Endothelial cell of umbilical vein (primary cell): ENCODE measurements around the gene MESP2. TPM values are rescaled to one million over a fixed set of nuclear protein-coding genes. Genes with fewer than 3 reads are reported as not detected.

Experiments
- BruUV-seq: library from RNA; stranded (reverse); fragments of 400-500 nt; replicated peaks from 2 replicates; lab custom pipeline; 2021; lab: Mats Ljungman, UMichigan
- CTCF ChIA-PET: fragments of 300-600, 350-600 bp; sonication (Branson Sonifier 250); formaldehyde crosslinking; loops from one replicate; lab custom pipeline; 2021; ENCODE audit warnings: antibody characterized with exemption, inconsistent platforms; lab: Charles Lee
- POLR2A ChIA-PET: fragments of 300-600, 350-600 bp; sonication (Branson Sonifier 250); formaldehyde crosslinking; loops from one replicate; lab custom pipeline; 2021; ENCODE audit warnings: antibody characterized with exemption, inconsistent platforms; lab: Charles Lee
- DNase-seq: peaks from one replicate; pipeline ENCODE4 v3.0.0-alpha.2; 2011; ENCODE audit warnings: low read depth, low spot score
- FAIRE-seq: peaks from 2 replicates; lab custom pipeline; 2011; peaks lifted over from hg19 to GRCh38; lab: Jason Lieb, UNC
- H2AFZ ChIP-seq: 2 replicates; pipeline ENCODE4 v1.6.0; 2012; ENCODE audit warnings: low read depth, low read length, control low read depth, inconsistent platforms
- H3K27ac ChIP-seq: 2 replicates; pipeline ENCODE4 v1.5.1; 2011; ENCODE audit warnings: low read depth, mild to moderate bottlenecking, control low read depth, low read length, moderate library complexity; ENCODE audit not compliant: insufficient read depth
- H3K27me3 ChIP-seq, 2 experiments: 2 replicates each; pipeline versions ENCODE4 v1.6.0 to v1.6.1; 2011; ENCODE audit warnings: low read length in 2 of 2, mixed read lengths in 1 of 2; ENCODE audit not compliant: control insufficient read depth in 2 of 2, insufficient read depth in 2 of 2
- H3K36me3 ChIP-seq, 2 experiments: 2 replicates in 1 of 2; 3 replicates in 1 of 2; pipeline ENCODE4 v1.5.1; 2011; ENCODE audit warnings: low read length in 2 of 2, mild to moderate bottlenecking in 1 of 2, moderate library complexity in 1 of 2; ENCODE audit not compliant: control insufficient read depth in 2 of 2, insufficient read depth in 2 of 2; ENCODE audit errors: extremely low read depth in 1 of 2
- H3K4me1 ChIP-seq: 3 replicates; pipeline ENCODE4 v1.5.1; 2011; ENCODE audit warnings: mild to moderate bottlenecking, low read length; ENCODE audit not compliant: control insufficient read depth, insufficient read depth; ENCODE audit errors: extremely low read depth
- H3K4me2 ChIP-seq: 2 replicates; pipeline ENCODE4 v1.6.1; 2011; ENCODE audit warnings: low read length, control low read depth, mixed read lengths; ENCODE audit not compliant: insufficient read depth
- H3K4me3 ChIP-seq, 3 experiments: fragments of 200-600 bp in 1 of 3; sonication (generic), shearing (Covaris generic) in 1 of 3; replicated peaks in 1 of 3; 2 replicates each; pipeline ENCODE4 v1.5.1; 2011 to 2016; ENCODE audit warnings: control low read depth in 3 of 3, low read length in 3 of 3, mild to moderate bottlenecking in 2 of 3, inconsistent platforms in 1 of 3, low read depth in 1 of 3, moderate library complexity in 1 of 3; ENCODE audit not compliant: insufficient read depth in 1 of 3
- H3K79me2 ChIP-seq: 2 replicates; pipeline ENCODE4 v1.6.0; 2012; ENCODE audit warnings: low read length, inconsistent platforms; ENCODE audit not compliant: control insufficient read depth, insufficient read depth
- H3K9ac ChIP-seq: replicated peaks from 2 replicates; pipeline ENCODE3; 2011; ENCODE audit warnings: low read length, control low read depth; ENCODE audit not compliant: insufficient read depth; ENCODE audit errors: extremely low read depth
- H3K9me1 ChIP-seq: replicated peaks from 3 replicates; pipeline ENCODE4 v1.6.0; 2011; ENCODE audit warnings: mild to moderate bottlenecking, low read length; ENCODE audit not compliant: control insufficient read depth, insufficient read depth; ENCODE audit errors: extremely low read depth
- H3K9me3 ChIP-seq: replicated peaks from 2 replicates; pipeline ENCODE4 v1.5.1; 2012; ENCODE audit warnings: low read length, inconsistent platforms; ENCODE audit not compliant: control insufficient read depth, insufficient read depth
- H4K20me1 ChIP-seq: replicated peaks from 2 replicates; pipeline ENCODE3; 2011; ENCODE audit warnings: mild to moderate bottlenecking, low read length; ENCODE audit not compliant: control insufficient read depth, insufficient read depth; ENCODE audit errors: extremely low read depth
- EZH2 ChIP-seq: IDR thresholded peaks from 2 replicates; pipeline ENCODE4 v1.6.1; 2012; ENCODE audit warnings: borderline replicate concordance, low read depth, mild to moderate bottlenecking, moderate library complexity, low read length, inconsistent platforms; ENCODE audit not compliant: severe bottlenecking
- FOS ChIP-seq: IDR thresholded peaks from 2 replicates; pipeline ENCODE4 v1.6.1; 2011; ENCODE audit warnings: mild to moderate bottlenecking, low read length, moderate library complexity, borderline replicate concordance; ENCODE audit not compliant: insufficient read depth
- JUN ChIP-seq: IDR thresholded peaks from 2 replicates; pipeline ENCODE4 v1.6.1; 2011; ENCODE audit warnings: borderline replicate concordance, low read depth; ENCODE audit not compliant: insufficient read length, insufficient read depth
- MYC ChIP-seq: IDR thresholded peaks from one replicate; pipeline ENCODE4 v1.6.1; 2011; ENCODE audit warnings: mild to moderate bottlenecking, low read depth, low read length
- POLR2AphosphoS5 ChIP-seq: IDR thresholded peaks from 2 replicates; pipeline ENCODE4 v1.6.1; 2012; ENCODE audit warnings: low read depth, mild to moderate bottlenecking, control low read depth, low read length, moderate library complexity; ENCODE audit not compliant: insufficient read depth
- dilution Hi-C: fragments of 300-500 bp; cut with MboI; formaldehyde crosslinking; loops from one replicate; pipeline ENCODE4 v1.15.0; 2019; ENCODE audit warnings: low sequenced_read_pairs; ENCODE audit not compliant: extremely low pct_ligation_motif_present
- intact Hi-C: fragments of 100-400 bp; cut with micrococcal nuclease; formaldehyde crosslinking; loops from one replicate; pipeline ENCODE4 v1.10.0; 2022
- polyA plus RNA-seq, 4 experiments: library from polyadenylated mRNA; depleted of rRNA in 3 of 4; stranded (reverse) in 3 of 4; unstranded in 1 of 4; fragments of >200 nt; gene quantifications; 2 replicates each; pipeline versions ENCODE4 v1.2.1 to v1.2.3, GENCODE V29; 2011 to 2012; ENCODE audit warnings: missing spikeins in 1 of 4
- total RNA-seq: library from RNA; stranded (reverse); gene quantifications from 2 replicates; pipeline ENCODE4 v1.2.3, GENCODE V29; 2021
- TF ChIP-seq, protein P1 (sequence below), 2 donors: IDR thresholded peaks; 1 replicate in 1 of 2; 2 replicates in 1 of 2; pipeline ENCODE4 v1.5.1; 2011; ENCODE audit warnings: low read length in 2 of 2, mild to moderate bottlenecking in 2 of 2, moderate library complexity in 2 of 2, control low read depth in 1 of 2, inconsistent platforms in 1 of 2, low read depth in 1 of 2; ENCODE audit not compliant: insufficient read depth in 1 of 2; ENCODE audit errors: extremely low read depth in 1 of 2

The MESP2 gene
- total and polyA plus RNA-seq, 2 donors (not counting 3 experiments of a cell fraction or from before 2014, with no cell fraction given): 0.42 to 0.43 TPM

DNA sequence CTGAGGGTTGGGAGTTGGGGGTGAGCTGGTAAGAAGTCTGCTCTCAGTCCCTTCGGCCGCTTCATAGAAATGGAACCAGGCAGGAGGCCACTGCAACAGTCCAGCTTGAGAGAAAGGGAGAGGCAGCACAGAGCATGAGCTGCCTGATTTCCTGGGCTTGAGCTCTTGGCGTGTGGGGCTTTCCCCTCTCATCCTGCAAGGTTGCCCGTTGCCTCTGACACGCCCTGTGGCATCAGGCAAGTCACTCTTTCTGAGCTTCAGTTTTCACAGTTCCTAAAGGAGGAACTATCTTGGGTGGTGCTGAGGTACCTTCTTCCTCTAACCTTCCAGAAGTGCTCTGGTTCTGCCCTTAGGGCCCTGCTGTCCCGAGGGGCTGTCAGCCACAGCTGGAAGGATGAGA is 4.9 kb downstream of the MESP2 start:
- Histone ChIP-seq H3K27me3 (no peaks in the 10 kb centered on the region), H3K27ac (no peak overlapping the region), H2AFZ (no peak overlapping the region), H3K36me3 (peaks cover 3 to 5% of the 10 kb centered on the region in 2 experiments), H3K4me1 (peaks cover 6% of the 10 kb centered on the region), H3K9me3 (no peaks in the 10 kb centered on the region), H4K20me1 (no peaks in the 10 kb centered on the region), H3K4me2 (no peak overlapping the region), H3K4me3 (no peak overlapping the region), H3K9ac (no peak overlapping the region), H3K9me1 (no peaks in the 10 kb centered on the region), H3K79me2 (no peaks in the 10 kb centered on the region)
- no peak for DNase-seq
- intact Hi-C loops (no loop called here), dilution Hi-C loops (no loop called here)
- no peak for FAIRE-seq
- ChIA-PET CTCF (interaction anchor here (0.8 to 5.3 kb wide), 4 partner anchors 9 to 94 kb away, joined by 3 to 38 read pairs (median 6); no protein-coding TSS in a partner anchor), POLR2A (no interaction called here)
- no TSS peak for BruUV-seq
- TF ChIP-seq EZH2: no peak
- no peak for TF ChIP-seq MYC
- no peak for TF ChIP-seq POLR2AphosphoS5
- no peak for TF ChIP-seq JUN
- TF ChIP-seq, protein P1, sequence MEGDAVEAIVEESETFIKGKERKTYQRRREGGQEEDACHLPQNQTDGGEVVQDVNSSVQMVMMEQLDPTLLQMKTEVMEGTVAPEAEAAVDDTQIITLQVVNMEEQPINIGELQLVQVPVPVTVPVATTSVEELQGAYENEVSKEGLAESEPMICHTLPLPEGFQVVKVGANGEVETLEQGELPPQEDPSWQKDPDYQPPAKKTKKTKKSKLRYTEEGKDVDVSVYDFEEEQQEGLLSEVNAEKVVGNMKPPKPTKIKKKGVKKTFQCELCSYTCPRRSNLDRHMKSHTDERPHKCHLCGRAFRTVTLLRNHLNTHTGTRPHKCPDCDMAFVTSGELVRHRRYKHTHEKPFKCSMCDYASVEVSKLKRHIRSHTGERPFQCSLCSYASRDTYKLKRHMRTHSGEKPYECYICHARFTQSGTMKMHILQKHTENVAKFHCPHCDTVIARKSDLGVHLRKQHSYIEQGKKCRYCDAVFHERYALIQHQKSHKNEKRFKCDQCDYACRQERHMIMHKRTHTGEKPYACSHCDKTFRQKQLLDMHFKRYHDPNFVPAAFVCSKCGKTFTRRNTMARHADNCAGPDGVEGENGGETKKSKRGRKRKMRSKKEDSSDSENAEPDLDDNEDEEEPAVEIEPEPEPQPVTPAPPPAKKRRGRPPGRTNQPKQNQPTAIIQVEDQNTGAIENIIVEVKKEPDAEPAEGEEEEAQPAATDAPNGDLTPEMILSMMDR (IDR thresholded peaks at IDR 0.05; ENCODE audit: extremely low read depth in 1 of 2, insufficient read depth in 1 of 2, low read depth in 1 of 2, low read length in 2 of 2): no peak
- no peak for TF ChIP-seq FOS
